GM21526 (cell line): ENCODE results near the gene KIF3C.
"Not testable (repeated sequence)": the region's sequence is repeated elsewhere in the genome, so short reads cannot be mapped to it uniquely, and the experiment has no call there.

Source experiments
- ATAC-seq: cut with Tn5 transposase; IDR thresholded peaks from one replicate; pipeline ENCODE4 v1.9.1; 2021; ENCODE audit warnings: moderate library complexity; ENCODE audit not compliant: unreplicated experiment, low FRiP score

KIF3C gene

GRCh38 chr2:26000561-26001082 lies 18.3 kb upstream of the KIF3C start:
- no peak for ATAC-seq

GRCh38 chr2:25999406-25999805 lies 17.1 kb upstream of the KIF3C start:
- not testable (repeated sequence) for ATAC-seq

GRCh38 chr2:25998816-25999383 lies 16.6 kb upstream of the KIF3C start:
- not testable (repeated sequence) for ATAC-seq

- ATAC-seq, result no peak
These were observed 14.5 kb upstream of the KIF3C start for GRCh38 chr2:25996844-25997243.

GRCh38 chr2:25994509-25994908 lies 12.2 kb upstream of the KIF3C start:
- no peak for ATAC-seq

GRCh38 chr2:25993049-25993448 lies 10.8 kb upstream of the KIF3C start:
- no peak for ATAC-seq

GRCh38 chr2:25992556-25992955 lies 10.3 kb upstream of the KIF3C start:
- ATAC-seq, result no peak

- ATAC-seq, result no peak
These were observed 9.7 kb upstream of the KIF3C start for GRCh38 chr2:25991965-25992364.

- ATAC-seq, result no peak
These were observed 6.9 kb upstream of the KIF3C start for GRCh38 chr2:25989154-25989553.

- ATAC-seq, result no peak
These were observed 5.8 kb upstream of the KIF3C start for GRCh38 chr2:25988134-25988533.

- ATAC-seq, result no peak
These were observed 1.4 kb upstream of the KIF3C start for GRCh38 chr2:25983735-25984134.

- ATAC-seq, result no peak
These were observed 627 bp upstream of the KIF3C start for GRCh38 chr2:25982968-25983280.

GRCh38 chr2:25981596-25982272 lies 563 bp downstream of the KIF3C start:
- ATAC-seq, result no peak

GRCh38 chr2:25980951-25981350 lies 1.3 kb downstream of the KIF3C start:
- no peak for ATAC-seq

- no peak for ATAC-seq
These were observed 2.0 kb downstream of the KIF3C start for GRCh38 chr2:25980076-25980887.

GRCh38 chr2:25979001-25979400 lies 3.3 kb downstream of the KIF3C start:
- no peak for ATAC-seq

GRCh38 chr2:25977768-25978167 lies 4.5 kb downstream of the KIF3C start:
- ATAC-seq, result no peak

- no peak for ATAC-seq
These were observed 5.1 kb downstream of the KIF3C start for GRCh38 chr2:25976983-25977741.

- no peak for ATAC-seq
These were observed 10.1 kb downstream of the KIF3C start for GRCh38 chr2:25972049-25972823.

GRCh38 chr2:25971596-25971995 lies 10.7 kb downstream of the KIF3C start:
- no peak for ATAC-seq
